GDM1 (cell line): ENCODE results near the gene COG7.
"Not testable (repeated sequence)": the region's sequence is repeated elsewhere in the genome, so short reads cannot be mapped to it uniquely, and the experiment has no call there.

Experiments used
- DNase-seq: peaks from one replicate; lab custom pipeline; 2025; lab: John Stamatoyannopoulos, UW

COG7 gene

DNA sequence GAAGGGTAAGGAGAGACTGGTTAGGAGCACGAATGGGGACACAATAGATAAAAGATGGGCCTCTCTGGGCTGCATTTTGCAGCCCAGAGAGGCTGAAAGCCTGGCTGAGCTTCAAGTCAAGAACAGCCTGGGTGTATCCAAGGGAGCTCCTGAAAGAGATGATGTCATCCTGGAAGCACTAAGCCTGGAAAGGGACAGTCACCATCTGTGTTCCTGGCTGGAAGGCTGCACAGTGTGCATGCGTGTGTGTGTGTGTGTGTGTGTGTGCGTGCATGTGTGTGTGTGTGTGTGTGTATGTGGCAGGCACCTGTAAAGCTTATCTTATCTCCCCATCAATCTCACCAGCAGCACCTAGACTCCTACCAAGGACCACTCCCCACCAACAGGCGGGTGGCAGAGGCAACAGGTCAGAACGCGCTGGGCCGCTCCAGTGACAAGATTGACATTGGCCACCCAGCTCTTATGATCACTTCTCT, 44.1 kb downstream of the COG7 start:
- DNase-seq = no peak

DNA sequence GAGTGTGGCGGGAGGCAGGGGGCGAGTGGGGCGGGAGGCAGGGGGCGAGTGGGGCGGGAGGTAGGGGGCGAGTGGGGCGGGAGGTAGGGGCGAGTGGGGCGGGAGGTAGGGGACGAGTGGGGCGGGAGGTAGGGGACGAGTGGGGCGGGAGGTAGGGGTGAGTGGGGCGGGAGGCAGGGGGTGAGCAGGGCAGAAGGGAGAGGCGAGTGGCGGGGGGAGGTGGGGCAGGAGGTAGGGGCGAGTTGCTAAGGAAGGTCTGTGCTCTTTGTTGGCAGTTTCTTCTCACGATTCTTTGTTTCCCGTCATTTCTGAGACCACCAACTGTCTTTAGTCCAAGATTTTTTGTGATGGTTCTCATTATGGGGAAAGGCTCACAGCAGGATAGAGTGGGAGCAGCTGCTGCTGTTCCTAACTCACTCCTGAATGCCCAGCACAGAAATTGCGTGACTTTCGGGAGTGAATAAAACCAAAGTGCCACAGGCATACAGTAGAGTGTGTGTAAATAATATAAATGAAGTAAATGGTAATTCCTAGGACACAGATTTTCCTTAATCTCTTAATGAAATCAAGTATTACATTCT, 44.7 kb downstream of the COG7 start:
- no peak for DNase-seq

DNA sequence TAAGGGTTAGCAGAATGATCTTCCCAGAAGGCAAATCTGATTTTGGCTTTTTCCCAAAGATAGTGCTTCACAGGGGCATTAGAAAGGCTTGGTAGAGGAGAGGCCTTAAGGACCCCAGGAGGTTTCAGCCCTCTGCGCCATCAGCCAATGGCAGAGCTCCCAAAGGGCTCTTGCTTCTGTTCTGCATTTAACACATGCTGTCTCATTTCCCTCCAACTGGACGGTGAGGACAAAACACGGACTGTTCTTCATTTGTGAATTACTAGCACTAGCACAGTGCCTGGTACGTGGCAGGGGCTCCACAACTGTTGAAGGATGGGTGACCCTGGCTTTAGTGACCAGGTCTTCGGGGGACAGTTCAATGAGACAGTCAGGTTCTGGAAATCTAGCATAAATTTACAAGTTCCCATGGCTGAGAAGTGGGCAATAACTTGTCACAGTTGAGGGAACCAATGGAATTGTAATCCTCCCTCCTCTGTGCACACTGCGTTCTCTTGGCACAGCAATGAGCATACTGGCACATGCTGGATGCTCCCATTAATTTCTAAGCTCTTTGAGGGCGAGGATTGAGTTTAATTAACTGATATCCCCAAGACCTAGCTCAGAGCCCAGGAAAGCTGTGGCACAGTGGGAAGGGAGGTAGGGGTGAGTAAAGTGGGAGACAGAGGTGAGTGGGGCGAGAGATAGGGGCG, 45.4 kb downstream of the COG7 start:
- DNase-seq = no peak

DNA sequence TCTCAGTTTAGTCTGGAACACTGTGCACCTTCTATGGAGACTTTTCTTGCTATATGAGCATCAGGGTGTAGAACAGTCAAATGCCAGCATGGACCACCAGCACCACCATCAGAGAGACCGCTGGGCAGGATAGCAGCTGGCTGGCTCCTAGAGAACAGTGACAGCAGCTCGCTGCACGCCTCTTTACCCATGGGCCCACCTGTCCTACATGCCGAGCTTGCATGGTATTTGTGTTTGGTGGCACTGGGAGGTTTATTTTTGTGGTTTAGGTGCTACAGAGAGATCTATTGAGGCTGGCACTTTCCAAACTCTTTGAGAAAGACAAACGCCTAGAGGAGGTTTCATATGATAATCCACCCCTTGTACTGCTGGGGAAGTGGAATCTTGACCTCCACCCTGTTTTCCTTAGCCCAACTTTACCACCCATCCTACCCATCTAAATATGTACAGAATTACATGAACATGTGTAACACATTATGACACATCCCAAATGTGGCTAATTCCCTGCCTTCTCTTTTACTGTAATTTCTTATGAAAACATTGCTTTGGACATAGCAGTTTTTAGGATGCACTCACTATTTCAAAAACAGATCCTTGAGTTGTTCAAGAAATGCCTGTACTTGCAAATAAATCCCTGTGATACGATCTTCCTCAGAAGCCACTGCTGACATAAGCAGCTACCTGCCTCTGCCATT, 46.3 kb downstream of the COG7 start:
- DNase-seq = no peak

DNA sequence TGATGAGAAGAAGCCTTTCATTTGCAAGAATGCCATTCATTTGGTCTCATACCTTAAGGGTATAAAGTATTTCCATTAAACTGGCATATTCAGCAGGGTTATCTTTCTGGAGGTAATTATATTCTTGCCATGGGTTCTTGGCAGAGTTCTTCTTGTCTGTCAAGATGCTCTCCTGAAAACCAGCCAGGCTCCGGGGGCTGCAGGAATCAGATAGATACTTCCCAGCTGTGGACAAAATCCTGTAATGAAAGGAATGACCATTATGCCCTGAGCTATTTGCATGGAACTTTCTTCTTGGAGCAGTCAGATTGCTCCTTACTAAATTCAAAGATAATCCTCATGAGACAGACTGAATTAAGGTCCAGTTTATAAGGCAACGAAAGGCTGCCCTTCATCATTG, 47.0 kb downstream of the COG7 start:
- no peak for DNase-seq

DNA sequence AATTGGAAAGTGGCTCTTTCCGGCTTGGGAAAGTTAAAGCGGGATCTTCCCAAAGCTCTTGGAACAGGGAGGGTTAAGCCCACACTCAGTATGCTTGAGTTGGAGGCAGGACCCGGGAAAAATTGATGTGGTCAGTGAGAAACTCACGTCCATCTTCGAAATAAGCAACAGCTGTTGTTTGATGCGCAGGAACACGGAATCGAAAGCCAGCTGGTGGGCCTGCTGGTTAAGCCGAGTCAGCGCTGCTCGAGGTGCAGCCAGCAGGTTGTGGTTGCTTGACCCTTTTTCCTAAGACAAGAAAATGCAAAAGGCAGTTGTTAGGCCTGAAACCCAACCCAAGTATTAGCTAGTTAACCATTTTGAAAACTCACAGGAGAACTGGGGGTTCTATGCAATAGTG, 49.4 kb downstream of the COG7 start:
- no peak for DNase-seq

DNA sequence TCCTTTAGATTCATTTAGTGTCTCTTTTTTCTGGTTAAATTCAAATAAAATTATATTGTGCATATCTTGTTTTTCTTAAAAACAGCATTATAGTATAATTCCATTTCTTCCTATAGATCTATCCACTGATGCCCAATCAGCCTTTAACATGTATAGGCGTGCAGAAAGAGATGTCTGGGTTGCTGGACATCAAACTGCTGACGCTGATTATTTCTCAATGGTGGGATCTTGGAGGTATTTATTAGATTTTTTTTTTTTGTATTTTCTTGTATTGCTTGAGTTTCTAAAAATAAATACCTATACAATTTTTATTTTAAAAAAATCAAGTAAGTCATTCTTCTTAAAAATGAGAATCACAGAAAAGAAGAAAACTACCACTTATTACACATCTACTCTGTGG, 50.9 kb downstream of the COG7 start:
- DNase-seq = no peak

DNA sequence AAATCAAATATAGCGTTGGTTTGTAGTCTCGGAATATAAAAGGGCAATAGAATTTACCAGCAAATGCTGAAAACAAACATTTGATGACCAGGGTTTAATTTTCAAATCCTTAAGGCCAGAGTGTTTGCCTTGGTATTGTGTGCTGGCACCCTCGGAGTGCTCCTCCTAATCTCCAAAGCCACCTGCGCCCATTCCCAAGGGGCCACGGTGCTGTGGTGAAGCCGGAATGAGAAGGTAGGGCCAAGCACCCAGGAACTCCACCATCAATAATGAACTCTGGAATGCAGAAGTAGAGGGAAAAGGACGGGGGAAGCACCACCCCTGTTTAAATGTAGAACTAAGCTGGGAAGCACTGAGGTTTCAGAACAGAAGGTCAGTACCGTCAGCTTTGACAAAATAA, 51.9 kb downstream of the COG7 start:
- DNase-seq = no peak

DNA sequence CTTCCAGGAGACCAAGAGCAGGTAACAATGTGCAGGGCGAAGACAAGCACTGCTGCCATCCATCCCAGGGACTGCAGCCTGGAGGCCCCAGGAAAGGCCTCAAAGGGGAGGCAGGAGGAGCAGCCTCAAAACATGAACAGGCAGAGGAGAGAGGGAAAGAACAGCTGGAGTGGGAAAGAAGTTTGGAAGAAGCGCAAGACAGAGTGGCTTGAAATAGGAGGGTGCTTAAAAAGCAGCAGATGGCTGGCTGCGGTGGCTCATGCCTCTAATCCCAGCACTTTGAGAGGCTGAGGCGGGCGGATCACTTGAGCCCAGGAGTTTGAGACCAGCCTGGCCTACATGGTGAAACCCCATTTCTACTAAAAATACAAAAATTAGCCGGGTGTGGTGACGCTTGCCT, 52.5 kb downstream of the COG7 start:
- not testable (repeated sequence) for DNase-seq

DNA sequence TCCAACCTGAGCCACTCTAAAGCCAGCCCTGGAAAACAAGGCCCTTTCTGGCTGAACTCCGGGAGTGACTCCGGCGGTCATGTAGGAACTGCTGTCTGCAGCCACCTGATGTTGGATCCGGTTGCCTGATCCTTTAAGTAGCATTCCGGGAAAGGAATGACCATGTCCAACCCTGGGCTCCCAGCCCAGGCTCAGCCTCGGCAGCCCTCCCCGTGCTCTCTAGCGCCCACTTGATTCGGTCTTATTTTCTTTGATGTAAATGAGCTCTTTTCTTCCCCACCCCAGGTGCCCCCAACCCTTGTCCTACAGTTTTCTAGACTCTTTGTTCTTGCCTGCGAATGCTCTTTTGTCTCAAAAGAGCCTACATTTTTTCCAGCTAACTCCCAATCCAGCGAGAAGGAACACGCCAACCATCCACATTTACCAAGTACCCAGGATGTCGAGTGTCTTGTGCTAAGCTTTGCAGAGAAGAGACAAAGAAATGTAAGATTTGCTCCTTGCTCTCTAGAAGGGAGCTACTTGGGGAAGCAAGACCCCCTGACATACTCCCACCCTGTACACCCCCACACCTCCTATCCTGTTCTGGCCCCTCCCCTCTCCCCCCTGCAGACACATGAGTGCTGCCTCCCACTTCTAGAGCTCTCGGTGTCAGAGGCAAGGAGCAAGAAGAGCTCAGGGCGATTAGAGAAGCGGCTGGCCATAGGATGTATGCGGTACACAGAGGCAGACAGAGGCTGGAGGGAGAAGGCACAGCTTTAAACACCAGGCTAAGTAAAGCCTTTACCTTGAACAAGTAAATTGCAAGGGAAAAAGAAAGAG, 53.8 kb downstream of the COG7 start:
- DNase-seq = no peak

DNA sequence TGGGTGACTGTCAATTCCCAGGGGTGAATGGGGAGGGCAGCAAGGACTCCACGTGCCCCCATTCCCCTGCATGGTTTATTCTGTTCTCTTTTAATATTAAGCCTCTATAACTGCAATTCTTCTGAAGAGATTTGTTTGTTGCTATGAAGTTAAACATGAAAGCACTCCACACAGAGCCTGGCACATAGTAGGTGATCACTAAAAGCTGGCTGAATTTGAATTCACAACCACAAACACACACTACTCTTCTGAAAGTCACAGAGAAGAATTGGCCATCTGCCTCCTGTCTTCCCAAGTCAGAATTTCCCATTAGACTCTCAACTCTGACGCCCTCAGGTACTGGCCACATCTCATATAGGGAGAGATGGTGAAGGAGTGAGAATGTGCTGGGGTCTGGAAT, 55.5 kb downstream of the COG7 start:
- no peak for DNase-seq

DNA sequence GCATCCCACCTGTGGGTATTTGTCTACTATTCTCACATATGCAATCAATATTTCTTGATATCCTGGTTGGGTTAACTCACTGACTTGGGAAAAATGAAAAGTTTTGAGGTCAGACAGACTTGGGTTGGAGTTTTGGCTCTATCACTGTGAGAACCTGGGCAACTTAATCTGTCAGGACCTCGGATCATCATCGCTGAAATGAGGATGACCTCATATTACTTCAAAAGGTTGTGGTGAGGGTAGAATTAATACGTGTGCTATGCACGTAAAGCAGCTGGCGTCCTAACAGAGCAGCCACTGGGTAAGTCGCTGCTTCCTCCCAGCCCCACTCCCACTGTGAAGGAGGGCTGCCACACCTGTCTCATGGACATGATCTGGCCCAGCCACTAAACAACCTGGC, 57.3 kb downstream of the COG7 start:
- no peak for DNase-seq

DNA sequence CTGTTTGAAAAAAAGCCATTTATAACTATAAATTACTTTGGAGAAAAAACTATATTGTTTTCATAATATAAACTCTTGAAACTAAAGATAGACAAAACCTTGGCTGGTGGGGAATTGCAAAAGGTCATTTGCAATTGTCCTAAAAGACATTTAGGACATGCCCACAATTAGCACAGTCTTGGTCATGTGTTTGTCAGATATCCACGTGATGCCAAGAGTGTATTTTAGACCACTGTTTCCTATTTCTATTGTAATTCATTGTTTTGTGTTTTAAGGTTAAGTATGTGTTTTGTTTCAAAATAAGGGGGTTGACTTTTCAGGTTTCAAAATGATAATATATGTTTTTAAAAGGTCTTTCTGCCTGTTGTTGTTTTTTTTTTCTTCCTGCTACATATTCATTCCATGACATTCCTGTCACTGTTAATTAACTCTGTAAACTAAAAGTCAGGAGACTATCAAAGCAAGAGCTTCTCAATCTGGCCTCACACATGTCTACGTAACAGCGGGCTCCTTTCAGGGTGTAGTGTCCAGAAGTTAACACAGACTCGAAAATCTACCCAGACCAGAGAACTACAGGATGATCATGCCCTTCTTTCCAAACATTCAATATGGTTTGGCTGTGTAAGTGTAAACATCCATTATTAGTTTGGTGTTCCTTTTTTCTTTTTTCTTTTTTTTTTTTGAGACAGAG, 58.7 kb downstream of the COG7 start:
- no peak for DNase-seq

DNA sequence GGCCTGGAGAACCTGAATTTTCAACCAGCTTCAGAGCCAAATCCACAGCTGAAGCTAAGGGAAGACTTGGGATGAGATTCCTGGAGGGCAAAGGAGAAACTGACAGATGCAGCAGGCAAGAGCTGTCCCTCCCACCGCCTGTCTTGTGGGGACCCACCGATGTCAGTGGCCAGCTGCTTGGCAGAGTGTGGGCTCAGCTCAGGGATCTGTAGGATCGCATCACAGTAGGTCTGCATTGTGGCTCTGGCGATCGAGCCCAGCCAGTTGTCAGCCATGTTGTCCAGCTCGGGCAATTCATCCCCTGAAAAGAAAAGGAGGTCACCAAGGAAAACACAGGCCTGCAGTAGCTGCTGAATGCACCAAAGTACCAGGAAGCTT, 60.8 kb downstream of the COG7 start:
- DNase-seq = no peak

DNA sequence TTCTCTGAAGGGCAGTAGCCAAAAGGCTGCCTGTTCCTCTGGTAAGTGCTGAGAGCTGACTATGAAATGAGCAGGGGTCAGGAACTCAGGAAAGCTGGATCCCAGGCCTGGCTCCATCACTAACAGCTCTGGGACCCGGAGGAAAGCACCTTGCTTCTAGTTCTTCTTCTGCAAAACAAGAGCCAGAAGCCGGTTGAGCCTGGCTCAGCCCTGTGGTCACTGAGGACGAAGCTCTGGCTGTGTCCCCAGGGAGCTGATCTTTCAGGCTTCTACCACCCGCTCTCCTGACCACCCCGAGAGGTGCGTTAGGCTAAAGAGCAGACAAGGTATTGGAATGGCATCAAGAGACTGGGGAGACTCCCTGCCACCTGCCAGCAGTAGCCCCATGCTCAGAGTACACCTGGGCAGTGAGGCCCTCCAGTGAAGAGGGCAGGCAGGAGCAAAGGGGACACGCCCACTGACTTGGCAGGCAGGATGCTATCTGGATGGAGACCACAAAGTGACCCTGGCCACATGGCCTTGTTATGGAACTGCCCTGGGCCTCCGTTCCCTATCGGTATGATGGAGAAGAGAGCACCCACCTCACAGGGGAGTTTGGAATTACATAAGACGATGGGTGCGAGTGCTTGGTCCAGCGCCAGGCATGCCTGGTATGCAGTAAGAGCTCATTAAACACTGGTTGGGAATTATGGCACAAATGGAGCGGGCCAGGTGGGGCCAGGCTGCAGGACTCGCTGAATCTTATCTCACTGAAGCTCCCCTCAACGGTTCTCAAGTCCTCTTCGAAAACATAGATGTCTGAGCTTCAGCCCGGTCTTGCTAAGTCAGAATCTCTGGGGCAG, 61.4 kb downstream of the COG7 start:
- DNase-seq = no peak

DNA sequence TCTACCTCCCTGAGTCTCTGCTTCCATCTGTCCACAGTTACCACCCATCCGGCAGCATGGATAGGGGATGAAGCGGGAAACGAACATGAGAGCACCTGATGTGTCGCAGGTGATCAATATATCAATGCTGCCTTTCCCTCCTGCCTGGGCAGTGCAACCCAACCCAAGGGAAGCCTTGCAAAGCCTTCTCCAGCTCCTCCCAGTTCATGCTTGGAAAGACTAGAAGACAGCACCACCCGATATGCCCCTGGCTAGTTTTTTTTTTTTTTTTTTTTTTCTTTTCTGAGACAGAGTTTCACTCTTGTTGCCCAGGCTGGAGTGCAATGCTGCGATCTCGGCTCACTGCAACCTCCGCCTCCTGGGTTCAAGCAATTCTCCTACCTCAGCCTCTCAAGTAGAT, 63.1 kb downstream of the COG7 start:
- not testable (repeated sequence) for DNase-seq

DNA sequence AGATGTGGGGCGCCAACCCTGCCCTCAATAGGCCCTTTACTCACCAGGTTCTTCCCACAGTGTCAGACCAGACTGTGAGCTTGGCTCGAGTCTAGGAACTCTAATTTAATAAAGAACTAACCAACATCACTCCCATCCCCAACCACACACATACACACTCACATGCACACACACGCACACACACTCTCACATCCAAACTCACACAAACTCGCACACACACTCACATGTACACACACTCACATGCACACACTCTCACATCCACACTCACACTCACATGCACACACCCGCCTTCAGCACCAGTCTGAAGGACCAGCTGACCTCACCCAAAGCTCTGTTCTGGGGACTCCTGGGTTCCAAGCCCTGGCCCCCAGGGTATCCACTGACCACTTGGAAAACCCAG, 63.8 kb downstream of the COG7 start:
- no peak for DNase-seq

DNA sequence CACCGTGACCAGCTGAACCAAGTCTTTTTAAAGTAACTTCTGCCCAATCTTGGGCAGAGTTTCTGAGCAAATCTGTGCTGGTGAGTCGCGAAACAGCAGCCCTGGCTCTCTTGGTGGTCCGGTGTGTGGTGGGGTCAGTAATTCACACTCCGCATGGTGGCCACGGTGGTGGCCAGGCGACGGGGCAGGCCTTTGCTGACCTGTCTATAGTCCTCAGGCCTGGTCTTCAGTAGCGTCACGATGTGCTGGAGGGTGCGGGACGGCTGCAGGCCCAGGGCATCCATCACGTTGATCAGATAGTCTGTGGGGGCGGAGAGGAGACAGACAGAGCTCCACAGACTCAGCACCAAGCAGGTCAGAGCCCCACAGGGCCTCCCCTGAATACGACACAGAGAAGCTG, 64.2 kb downstream of the COG7 start:
- DNase-seq = no peak

DNA sequence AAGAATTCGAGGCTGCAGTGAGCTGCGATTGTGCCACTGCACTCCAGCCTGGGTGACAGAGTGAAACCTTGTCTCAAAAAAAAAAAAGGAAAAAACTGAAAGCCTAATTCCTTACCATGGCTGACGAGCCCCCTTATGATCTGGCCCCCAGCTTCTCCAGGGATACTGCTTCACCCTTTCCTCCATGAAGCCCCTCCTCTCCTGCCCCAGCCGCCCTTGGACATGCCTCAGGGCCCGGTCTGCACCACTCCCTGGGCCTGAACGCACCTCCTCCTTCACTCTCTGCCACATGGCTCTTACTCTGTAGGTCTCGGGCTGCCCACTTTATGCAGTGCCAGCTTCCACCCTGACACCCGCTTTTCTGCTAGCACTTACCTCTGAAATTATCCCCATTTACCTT, 65.3 kb downstream of the COG7 start:
- no peak for DNase-seq

DNA sequence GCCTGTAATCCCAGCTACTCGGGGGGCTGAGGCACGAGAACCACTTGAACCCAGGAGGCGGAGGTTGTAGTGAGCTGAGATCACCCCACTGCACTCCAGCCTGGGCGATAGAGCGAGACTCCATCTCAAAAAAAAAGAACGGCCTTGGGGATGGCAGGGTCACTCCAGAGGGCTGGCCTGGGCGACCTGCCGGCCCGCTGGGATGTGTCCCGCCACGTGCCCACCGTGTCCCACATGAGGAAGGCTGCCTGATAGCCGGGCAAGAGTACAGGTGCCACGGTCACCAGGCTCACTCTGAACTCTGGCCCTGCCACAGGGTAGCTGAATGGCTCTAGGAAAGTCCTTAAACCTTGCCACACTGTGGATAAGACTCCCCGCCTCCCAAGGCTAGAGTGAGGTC, 67.5 kb downstream of the COG7 start:
- no peak for DNase-seq

DNA sequence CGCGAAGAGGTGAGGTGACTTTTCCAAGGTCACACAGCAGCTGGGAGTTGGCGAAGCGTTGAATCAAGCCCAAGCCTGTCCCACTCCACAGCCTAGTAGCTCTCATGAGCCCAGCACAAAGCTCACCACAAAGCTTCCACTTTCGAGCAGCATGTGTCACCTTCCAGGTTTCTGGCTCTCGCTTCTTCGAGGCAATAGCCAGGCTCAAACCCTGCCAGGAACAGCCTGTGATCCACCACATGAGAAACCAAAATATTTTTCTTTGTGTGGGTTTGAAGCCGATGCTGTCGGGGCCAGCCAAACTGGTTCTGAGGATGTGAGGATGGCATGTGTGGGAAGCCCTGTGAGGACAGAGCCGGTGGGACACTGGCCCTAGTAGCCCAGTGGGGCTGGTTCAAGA, 68.1 kb downstream of the COG7 start:
- no peak for DNase-seq
